HepG2 (cell line): ENCODE data around the gene CLIC4. TPM values are rescaled to one million over a fixed set of nuclear protein-coding genes. Genes with fewer than 3 reads are reported as not detected.

Experiments
- ATAC-seq: fragments of 200-7000 bp; cut with Tn5 transposase; 3 replicates; pipeline ENCODE4 v1.9.1; 2020; ENCODE audit warnings: mild to moderate bottlenecking, moderate library complexity
- BruUV-seq: library from RNA; stranded (reverse); fragments of 400-500 nt; replicated peaks from 2 replicates; lab custom pipeline; 2021; lab: Mats Ljungman, UMichigan
- CTCF ChIA-PET: fragments of 300-600 bp; formaldehyde crosslinking; extraction: SDS; loops from one replicate; lab custom pipeline; 2021; ENCODE audit warnings: low total read pairs, inconsistent platforms, low intra/inter-chr PET ratio; lab: Yijun Ruan, JAX
- POLR2A ChIA-PET: fragments of 350-600 bp; sonication (Branson Sonifier 250); formaldehyde crosslinking; loops from one replicate; lab custom pipeline; 2020; ENCODE audit warnings: antibody characterized with exemption, inconsistent platforms; lab: Yijun Ruan, JAX
- DNase-seq: peaks from one replicate; pipeline ENCODE4 v3.0.0-alpha.2; 2015; ENCODE audit warnings: low spot score
- FAIRE-seq: peaks from 3 replicates; lab custom pipeline; 2011; peaks lifted over from hg19 to GRCh38; lab: Jason Lieb, UNC
- H2AFZ ChIP-seq: one replicate; pipeline ENCODE4 v1.6.1; 2011; ENCODE audit warnings: low read length, inconsistent platforms
- H3K27ac ChIP-seq: fragments of 300-600 bp; 3 replicates; pipeline ENCODE4 v1.8.0; 2011; ENCODE audit warnings: mixed run types, mild to moderate bottlenecking, mixed read lengths, low read length, inconsistent platforms; ENCODE audit not compliant: insufficient read depth; ENCODE audit errors: extremely low read length
- H3K27me3 ChIP-seq, 2 experiments: fragments of 200-600 bp in 1 of 2; 2 replicates in 1 of 2; 3 replicates in 1 of 2; pipeline versions ENCODE4 v1.6.0 to v1.8.0; 2011; ENCODE audit warnings: low read length in 2 of 2, mild to moderate bottlenecking in 2 of 2, moderate library complexity in 2 of 2, inconsistent platforms in 1 of 2; ENCODE audit not compliant: insufficient read depth in 2 of 2, control insufficient read depth in 1 of 2
- H3K36me3 ChIP-seq, 2 experiments: fragments of 200-600 bp in 1 of 2; replicated peaks in 1 of 2; 2 replicates in 1 of 2; 3 replicates in 1 of 2; pipeline versions ENCODE4 v1.5.1 to v1.8.0; 2011; ENCODE audit warnings: low read length in 2 of 2, inconsistent platforms in 1 of 2; ENCODE audit not compliant: insufficient read depth in 2 of 2, control insufficient read depth in 1 of 2
- H3K4me1 ChIP-seq: 2 replicates; pipeline ENCODE4 v1.5.1; 2012; ENCODE audit warnings: low read length, inconsistent platforms; ENCODE audit not compliant: insufficient read depth
- H3K4me2 ChIP-seq: 2 replicates; pipeline ENCODE4 v1.6.0; 2011; ENCODE audit warnings: low read depth, low read length, inconsistent platforms
- H3K4me3 ChIP-seq, 3 experiments: fragments of 200-600 bp in 1 of 3; sonication (generic), shearing (Covaris generic) in 1 of 3; replicated peaks in 1 of 3; 2 replicates each; pipeline ENCODE4 v1.5.1; 2011 to 2016; ENCODE audit warnings: low read length in 3 of 3, inconsistent platforms in 2 of 3, low read depth in 2 of 3, mild to moderate bottlenecking in 2 of 3, control low read depth in 1 of 3, mixed read lengths in 1 of 3; ENCODE audit not compliant: insufficient read depth in 1 of 3
- H3K79me2 ChIP-seq: one replicate; pipeline ENCODE4 v1.6.1; 2011; ENCODE audit warnings: low read length, inconsistent platforms; ENCODE audit not compliant: insufficient read depth
- H3K9ac ChIP-seq: 2 replicates; pipeline ENCODE4 v1.6.0; 2011; ENCODE audit warnings: mild to moderate bottlenecking, low read depth, low read length, inconsistent platforms; ENCODE audit not compliant: insufficient read depth
- H3K9me3 ChIP-seq: 2 replicates; pipeline ENCODE4 v1.5.1; 2012; ENCODE audit warnings: mild to moderate bottlenecking, low read length
- H4K20me1 ChIP-seq: 2 replicates; pipeline ENCODE4 v1.6.0; 2011; ENCODE audit warnings: inconsistent platforms, mild to moderate bottlenecking, low read length, moderate library complexity; ENCODE audit not compliant: insufficient read depth
- ARID4A ChIP-seq: sonication (generic); formaldehyde crosslinking; IDR thresholded peaks from 2 replicates; pipeline ENCODE4 v1.5.0; 2020; ENCODE audit warnings: mild to moderate bottlenecking, missing genetic modification reagents, borderline replicate concordance
- ATF4 ChIP-seq, 2 experiments: fragments of 450-650 bp in 1 of 2; sonication (generic) in 1 of 2; formaldehyde crosslinking; IDR thresholded peaks; 2 replicates each; pipeline versions ENCODE4 v1.5.0 to v1.8.0; 2020 to 2022; ENCODE audit warnings: mild to moderate bottlenecking in 1 of 2, missing genetic modification reagents in 1 of 2
- CHCHD3 ChIP-seq: sonication (generic); formaldehyde crosslinking; IDR thresholded peaks from 2 replicates; pipeline ENCODE4 v1.8.0; 2022; ENCODE audit warnings: mild to moderate bottlenecking, missing genetic modification reagents, moderate library complexity
- CHD2 ChIP-seq: IDR thresholded peaks from 2 replicates; pipeline ENCODE4 v1.6.1; 2011; ENCODE audit warnings: low read depth, low read length, improper control_type of control experiment
- CHD4 ChIP-seq: fragments of 200-600 bp; sonication (generic); IDR thresholded peaks from 2 replicates; pipeline ENCODE4 v1.7.0; 2017; ENCODE audit warnings: mild to moderate bottlenecking, low read length, borderline replicate concordance
- JARID2 ChIP-seq: sonication (generic); formaldehyde crosslinking; IDR thresholded peaks from 2 replicates; pipeline ENCODE4 v1.8.1; 2023; ENCODE audit warnings: missing genetic modification reagents, inconsistent platforms; ENCODE audit not compliant: insufficient replicate concordance
- JDP2 ChIP-seq: sonication (generic); formaldehyde crosslinking; IDR thresholded peaks from 2 replicates; pipeline ENCODE4 v1.8.1; 2022; ENCODE audit warnings: missing genetic modification reagents, borderline replicate concordance
- TSC22D2 ChIP-seq: sonication (generic); formaldehyde crosslinking; IDR thresholded peaks from 2 replicates; pipeline ENCODE4 v1.5.1; 2020; ENCODE audit warnings: missing genetic modification reagents, mild to moderate bottlenecking, borderline replicate concordance
- YEATS4 ChIP-seq: sonication (generic); formaldehyde crosslinking; IDR thresholded peaks from 2 replicates; pipeline ENCODE4 v1.4.0; 2020; ENCODE audit warnings: missing genetic modification reagents, borderline replicate concordance
- ZKSCAN5 ChIP-seq: sonication (generic); formaldehyde crosslinking; IDR thresholded peaks from 2 replicates; pipeline ENCODE4 v1.5.1; 2020; ENCODE audit warnings: mild to moderate bottlenecking, missing genetic modification reagents
- ZNF235 ChIP-seq: sonication (generic); formaldehyde crosslinking; IDR thresholded peaks from 2 replicates; pipeline ENCODE4 v1.8.1; 2023; ENCODE audit warnings: mild to moderate bottlenecking, missing genetic modification reagents, borderline replicate concordance
- ZNF317 ChIP-seq: sonication (generic); formaldehyde crosslinking; IDR thresholded peaks from 2 replicates; pipeline ENCODE4 v1.5.0; 2020; ENCODE audit warnings: mild to moderate bottlenecking, missing genetic modification reagents
- ZSCAN5A ChIP-seq: sonication (generic); formaldehyde crosslinking; IDR thresholded peaks from 2 replicates; pipeline ENCODE4 v1.8.0; 2022; ENCODE audit warnings: mild to moderate bottlenecking, missing genetic modification reagents, borderline replicate concordance
- WGBS: methylation state at CpG from one replicate; pipeline ENCODE4 v1.1.6; 2017; ENCODE audit warnings: low lambda C conversion rate; 5-methylcytosine and 5-hydroxymethylcytosine counted together
- in situ Hi-C: cut with HindIII; loops from 2 replicates; pipeline ENCODE4 v1.10.0; 2017; ENCODE audit warnings: low pct_unique_long_range_greater_than_20kb; ENCODE audit not compliant: extremely low pct_ligation_motif_present
- intact Hi-C: fragments of 100-400 bp; cut with micrococcal nuclease; formaldehyde crosslinking; loops from one replicate; pipeline ENCODE4 v1.10.0; 2022; ENCODE audit not compliant: unreplicated experiment
- polyA plus RNA-seq, 8 experiments: library from polyadenylated mRNA; depleted of rRNA in 3 of 8; stranded (reverse) in 7 of 8; unstranded in 1 of 8; fragments of >200 nt; fragmentation: Illumina TruSeq in 4 of 8; extraction: Trizol in 4 of 8; gene quantifications; 2 replicates each; pipeline versions ENCODE4 v1.2.1 to v1.2.3, GENCODE V29; 2011 to 2016; ENCODE audit warnings: low read depth in 4 of 8, missing spikeins in 1 of 8, mixed read lengths in 1 of 8; ENCODE audit not compliant: insufficient read depth in 1 of 8
- total RNA-seq, 5 experiments: library from RNA; depleted of rRNA; stranded (reverse); fragments of >200 nt; fragmentation: Illumina TruSeq; extraction: Trizol; gene quantifications; 2 replicates each; pipeline ENCODE4 v1.2.3, GENCODE V29; 2016; ENCODE audit warnings: low read depth in 1 of 5
- TF ChIP-seq, protein P1 (sequence below): sonication (generic); formaldehyde crosslinking; IDR thresholded peaks from 2 replicates; pipeline ENCODE4 v1.8.1; 2023; ENCODE audit warnings: mild to moderate bottlenecking, missing genetic modification reagents, borderline replicate concordance
- TF ChIP-seq, protein P2 (sequence below): sonication (generic); formaldehyde crosslinking; IDR thresholded peaks from 2 replicates; pipeline ENCODE4 v1.5.0; 2020; ENCODE audit warnings: mild to moderate bottlenecking, missing genetic modification reagents

Gene CLIC4
- total and polyA plus RNA-seq, 2 of the 13 experiments (the other 11 are each of a cell fraction or from before 2014, with no cell fraction given) = 23.3 to 77.4 TPM

GRCh38 chr1:24751833-24752232 is 6.6 kb downstream of the CLIC4 start (continued):
- no peak for TF ChIP-seq ZSCAN5A (CRISPR knock-in tag)
- no peak for TF ChIP-seq YEATS4 (CRISPR knock-in tag)
- TF ChIP-seq JARID2 (CRISPR knock-in tag) = no peak
- TF ChIP-seq CHCHD3 (CRISPR knock-in tag) = no peak
- TF ChIP-seq, protein P1, sequence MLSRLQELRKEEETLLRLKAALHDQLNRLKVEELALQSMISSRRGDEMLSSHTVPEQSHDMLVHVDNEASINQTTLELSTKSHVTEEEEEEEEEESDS (CRISPR knock-in tag) = no peak
- TF ChIP-seq CHD2 = no peak
- TF ChIP-seq ATF4 (CRISPR knock-in tag; IDR thresholded peaks at IDR 0.05) = no peak
- no peak for TF ChIP-seq TSC22D2 (CRISPR knock-in tag)

- 88% methylated on average over 3 of the region's 3 CpGs for WGBS
- peaks cover 80% of the 10 kb centered on the region for H3K79me2 ChIP-seq
- in situ Hi-C loops (no loop called here), intact Hi-C loops (no loop called here)
- peaks cover 0 to 10% of the 10 kb centered on the region in 2 experiments; a peak in 1 of 5 replicates for H3K36me3 ChIP-seq
- no peak overlapping the region for H3K9ac ChIP-seq
- no peak for DNase-seq
- BruUV-seq = no TSS peak
- CTCF ChIA-PET = no interaction called here
- peaks cover 28% of the 10 kb centered on the region for H4K20me1 ChIP-seq
- H3K27ac ChIP-seq = no peak overlapping the region
- ATAC-seq = no peak
- no peaks in the 10 kb centered on the region for H3K27me3 ChIP-seq
- peaks cover 69% of the 10 kb centered on the region for H3K4me1 ChIP-seq
- H3K4me2 ChIP-seq = no peak overlapping the region
- no peaks in the 10 kb centered on the region for H3K9me3 ChIP-seq
- no peak overlapping the region for H2AFZ ChIP-seq
- no peak overlapping the region for H3K4me3 ChIP-seq
- POLR2A ChIA-PET = interaction anchor here (1.5 to 2.0 kb wide), 2 partner anchors 28 to 47 kb away, joined by 6 read pairs; no protein-coding TSS in a partner anchor
- FAIRE-seq = no peak
- TF ChIP-seq ARID4A (CRISPR knock-in tag) (no peak), CHD4 (no peak), ZKSCAN5 (no peak), JDP2 (no peak), ZNF317 (CRISPR knock-in tag) (no peak), ZNF235 (no peak)
- TF ChIP-seq, protein P2, sequence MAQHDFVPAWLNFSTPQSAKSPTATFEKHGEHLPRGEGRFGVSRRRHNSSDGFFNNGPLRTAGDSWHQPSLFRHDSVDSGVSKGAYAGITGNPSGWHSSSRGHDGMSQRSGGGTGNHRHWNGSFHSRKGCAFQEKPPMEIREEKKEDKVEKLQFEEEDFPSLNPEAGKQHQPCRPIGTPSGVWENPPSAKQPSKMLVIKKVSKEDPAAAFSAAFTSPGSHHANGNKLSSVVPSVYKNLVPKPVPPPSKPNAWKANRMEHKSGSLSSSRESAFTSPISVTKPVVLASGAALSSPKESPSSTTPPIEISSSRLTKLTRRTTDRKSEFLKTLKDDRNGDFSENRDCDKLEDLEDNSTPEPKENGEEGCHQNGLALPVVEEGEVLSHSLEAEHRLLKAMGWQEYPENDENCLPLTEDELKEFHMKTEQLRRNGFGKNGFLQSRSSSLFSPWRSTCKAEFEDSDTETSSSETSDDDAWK (CRISPR knock-in tag) = no peak
Observed at GRCh38 chr1:24752305-24752704, 7.1 kb downstream of the CLIC4 start.
